T-cell (primary cell): Measurements from ENCODE around the gene PPM1L. TPM values are rescaled to one million over a fixed set of nuclear protein-coding genes. Genes with fewer than 3 reads are reported as not detected.
"Not testable (repeated sequence)": the region's sequence is repeated elsewhere in the genome, so short reads cannot be mapped to it uniquely, and the experiment has no call there.

Experiments used
- ATAC-seq, 4 experiments: fragments of 200-7000 bp in 3 of 4; fragments of 150-1000 bp in 1 of 4; cut with Tn5 transposase; replicated peaks in 1 of 4; 1 replicate in 3 of 4; 2 replicates in 1 of 4; pipeline ENCODE4 v1.10.0; 2021; ENCODE audit warnings: moderate library complexity in 3 of 4, mild to moderate bottlenecking in 2 of 4, moderate number of reproducible peaks in 1 of 4
- CTCF ChIA-PET, 2 donors: fragments of 300-600 bp; sonication (Branson Sonifier 250); formaldehyde crosslinking; loops; one replicate each; lab custom pipeline; 2022; ENCODE audit warnings: antibody characterized with exemption in 2 of 2; lab: Charles Lee
- POLR2A ChIA-PET, 2 donors: fragments of 300-600 bp; sonication (Branson Sonifier 250); formaldehyde crosslinking; loops; one replicate each; lab custom pipeline; 2022; ENCODE audit warnings: antibody characterized with exemption in 2 of 2; lab: Charles Lee
- DNase-seq, 35 experiments: peaks; one replicate each; pipeline versions ENCODE4 v3.0.0 to v3.0.0-alpha.2; 2013 to 2023
- H3K27ac ChIP-seq: one replicate; pipeline ENCODE4 v1.5.1; 2013; ENCODE audit warnings: low read length
- H3K27me3 ChIP-seq, 2 experiments: replicated peaks in 1 of 2; 1 replicate in 1 of 2; 2 replicates in 1 of 2; pipeline versions ENCODE4 v1.6.1 to v1.7.0; 2013; ENCODE audit warnings: low read length in 1 of 2, mixed read lengths in 1 of 2; ENCODE audit not compliant: control insufficient read depth in 2 of 2, insufficient read depth in 2 of 2; ENCODE audit errors: extremely low read depth in 1 of 2
- H3K36me3 ChIP-seq, 2 donors: 1 replicate in 1 of 2; 2 replicates in 1 of 2; pipeline versions ENCODE4 v1.6.1 to v1.7.0; 2013; ENCODE audit warnings: low read length in 1 of 2; ENCODE audit not compliant: control insufficient read depth in 2 of 2, insufficient read depth in 1 of 2; ENCODE audit errors: extremely low read depth in 1 of 2
- H3K4me1 ChIP-seq, 2 experiments: 1 replicate in 1 of 2; 2 replicates in 1 of 2; pipeline versions ENCODE4 v1.6.1 to v1.7.0; 2013; ENCODE audit warnings: low read length in 2 of 2, mixed read lengths in 1 of 2; ENCODE audit not compliant: insufficient read depth in 2 of 2, control insufficient read depth in 1 of 2; ENCODE audit errors: extremely low read depth in 1 of 2
- H3K4me3 ChIP-seq, 2 donors: 1 replicate in 1 of 2; 2 replicates in 1 of 2; pipeline versions ENCODE4 v1.5.1 to v1.7.0; 2013; ENCODE audit warnings: mild to moderate bottlenecking in 2 of 2, low read length in 1 of 2, moderate library complexity in 1 of 2; ENCODE audit not compliant: control insufficient read depth in 1 of 2; ENCODE audit errors: extremely low read depth in 1 of 2
- H3K9me3 ChIP-seq: 2 replicates; pipeline ENCODE4 v1.7.0; 2013
- H3K27ac Mint-ChIP-seq, 2 donors: one replicate each; pipeline ENCODE4 v1.8.0; 2020 to 2021; ENCODE audit warnings: mild to moderate bottlenecking in 2 of 2, mixed read lengths in 2 of 2
- H3K27me3 Mint-ChIP-seq, 2 donors: one replicate each; pipeline ENCODE4 v1.8.0; 2021 to 2022; ENCODE audit warnings: mixed read lengths in 2 of 2
- H3K36me3 Mint-ChIP-seq: one replicate; pipeline ENCODE4 v1.8.0; 2021; ENCODE audit warnings: mixed read lengths
- H3K4me1 Mint-ChIP-seq, 3 donors: one replicate each; pipeline ENCODE4 v1.8.0; 2020 to 2022; ENCODE audit warnings: mixed read lengths in 3 of 3, mild to moderate bottlenecking in 1 of 3
- H3K4me3 Mint-ChIP-seq, 3 donors: one replicate each; pipeline ENCODE4 v1.8.0; 2020 to 2022; ENCODE audit warnings: mild to moderate bottlenecking in 3 of 3, mixed read lengths in 3 of 3, moderate library complexity in 3 of 3
- H3K9me3 Mint-ChIP-seq, 3 donors: one replicate each; pipeline ENCODE4 v1.8.0; 2020 to 2022; ENCODE audit warnings: mixed read lengths in 3 of 3
- WGBS: methylation state at CpG from one replicate; pipeline ENCODE4 v1.1.5; 2013; ENCODE audit warnings: missing lambda C conversion rate; ENCODE audit not compliant: insufficient coverage; 5-methylcytosine and 5-hydroxymethylcytosine counted together
- total RNA-seq, 35 experiments: library from RNA in 6 of 35; stranded (reverse) in 6 of 35; fragments of 120-200 nt in 1 of 35; gene quantifications; one replicate each; pipeline versions ENCODE4 v1.2.1 to v1.2.4 and lab custom pipeline; 2013 to 2026

Gene PPM1L
- total RNA-seq, 5 donors from 2014 or later (not counting 1 experiment from before 2014, with no cell fraction given): 4.8 to 6.4 (median 5.7) TPM

DNA sequence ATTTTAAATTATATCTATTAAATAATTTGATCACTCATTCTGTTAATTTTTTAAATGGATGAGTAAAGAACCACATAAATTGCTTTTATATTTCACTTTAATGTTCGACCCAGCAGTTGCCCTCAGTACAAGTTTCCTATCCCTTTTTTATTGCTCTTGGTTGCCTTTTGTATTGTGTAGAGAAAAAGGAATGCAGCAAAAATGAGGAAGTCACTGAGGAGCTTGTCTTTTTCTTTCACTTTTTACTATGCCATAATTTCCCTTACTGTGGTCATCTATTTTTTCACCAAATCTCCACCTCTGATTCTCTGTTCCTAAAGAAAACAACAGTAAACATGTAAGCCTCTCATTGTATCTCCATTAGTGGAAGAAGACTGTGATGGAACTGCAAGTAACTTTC lies 226.5 kb downstream of the PPM1L start:
- CTCF ChIA-PET: interaction anchor here in 1 of 2 donors (1.4 kb wide), 1 partner anchor 9 kb away, joined by 3 read pairs; no protein-coding TSS in a partner anchor
- no peak overlapping the region for H3K4me3 ChIP-seq
- POLR2A ChIA-PET: no interaction called here
- WGBS: no CpG with 5 or more reads among the region's 1 CpG
- DNase-seq (no peak), ATAC-seq (no peak)
- H3K4me1 ChIP-seq: peaks cover 5 to 6% of the 10 kb centered on the region in 2 experiments
- H3K4me3 Mint-ChIP-seq: no peak overlapping the region
- H3K9me3 Mint-ChIP-seq: peaks cover 2 to 24% (median 4%) of the 10 kb centered on the region in 3 donors
- H3K27ac ChIP-seq: no peak overlapping the region
- peaks cover 8 to 15% (median 12%) of the 10 kb centered on the region in 3 donors for H3K4me1 Mint-ChIP-seq
- no peak overlapping the region for H3K27ac Mint-ChIP-seq
- H3K27me3 ChIP-seq: no peaks in the 10 kb centered on the region
- H3K36me3 Mint-ChIP-seq: peaks cover 3% of the 10 kb centered on the region
- no peaks in the 10 kb centered on the region for H3K9me3 ChIP-seq
- H3K36me3 ChIP-seq: no peaks in the 10 kb centered on the region
- no peaks in the 10 kb centered on the region for H3K27me3 Mint-ChIP-seq

DNA sequence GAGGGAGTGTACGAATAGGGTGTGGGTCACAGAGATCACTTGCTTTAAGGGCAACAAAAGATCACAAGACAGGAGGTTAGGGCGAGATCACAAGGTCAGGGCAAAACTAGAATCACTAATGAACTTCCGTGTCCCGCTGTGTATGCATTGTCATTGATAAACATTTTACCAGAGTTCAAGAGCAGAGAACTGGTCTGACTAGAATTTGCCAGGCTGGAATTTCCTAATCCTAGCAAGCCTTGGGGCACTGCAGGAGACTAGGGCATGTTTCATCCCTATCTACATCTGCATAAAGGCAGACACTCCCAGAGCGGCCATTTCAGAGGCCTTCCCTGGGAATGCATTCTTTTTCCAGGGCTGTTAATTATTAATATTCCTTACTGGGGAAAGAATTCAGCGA lies 227.9 kb downstream of the PPM1L start:
- H3K9me3 ChIP-seq, DNase-seq, H3K36me3 Mint-ChIP-seq, H3K27me3 ChIP-seq, H3K27ac ChIP-seq, H3K4me3 ChIP-seq, H3K27ac Mint-ChIP-seq, POLR2A ChIA-PET, CTCF ChIA-PET, H3K27me3 Mint-ChIP-seq, ATAC-seq, H3K4me1 ChIP-seq, H3K36me3 ChIP-seq, H3K4me3 Mint-ChIP-seq: not testable (repeated sequence)
- Mint-ChIP-seq H3K4me1 (peaks cover 8 to 15% (median 12%) of the 10 kb centered on the region in 3 donors), H3K9me3 (peaks cover 0 to 24% (median 4%) of the 10 kb centered on the region in 3 donors)
- 81% methylated on average over 3 of the region's 6 CpGs for WGBS

DNA sequence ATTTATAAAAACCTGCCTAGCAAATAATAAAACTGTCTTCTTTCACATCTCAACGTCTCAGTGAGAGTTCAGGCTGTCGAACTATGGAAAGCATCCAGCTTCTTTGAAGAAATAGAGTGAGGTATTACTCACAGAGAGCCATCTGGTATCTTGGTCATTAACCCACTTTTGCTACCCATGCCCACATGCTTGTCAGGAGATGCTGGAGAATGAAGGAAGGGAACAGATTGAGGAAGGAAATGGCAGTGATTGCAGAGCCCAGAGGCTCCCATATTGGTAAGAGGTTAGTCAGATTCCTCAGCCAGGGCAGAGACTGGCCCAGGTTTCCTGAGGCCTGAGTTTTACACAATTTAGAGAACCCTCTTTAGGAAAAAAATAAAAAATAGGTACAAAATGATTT lies 230.0 kb downstream of the PPM1L start:
- CTCF ChIA-PET: interaction anchor here in 1 of 2 donors (0.6 kb wide), 1 partner anchor 300 kb away, joined by 3 read pairs; no protein-coding TSS in a partner anchor
- POLR2A ChIA-PET: no interaction called here

DNA sequence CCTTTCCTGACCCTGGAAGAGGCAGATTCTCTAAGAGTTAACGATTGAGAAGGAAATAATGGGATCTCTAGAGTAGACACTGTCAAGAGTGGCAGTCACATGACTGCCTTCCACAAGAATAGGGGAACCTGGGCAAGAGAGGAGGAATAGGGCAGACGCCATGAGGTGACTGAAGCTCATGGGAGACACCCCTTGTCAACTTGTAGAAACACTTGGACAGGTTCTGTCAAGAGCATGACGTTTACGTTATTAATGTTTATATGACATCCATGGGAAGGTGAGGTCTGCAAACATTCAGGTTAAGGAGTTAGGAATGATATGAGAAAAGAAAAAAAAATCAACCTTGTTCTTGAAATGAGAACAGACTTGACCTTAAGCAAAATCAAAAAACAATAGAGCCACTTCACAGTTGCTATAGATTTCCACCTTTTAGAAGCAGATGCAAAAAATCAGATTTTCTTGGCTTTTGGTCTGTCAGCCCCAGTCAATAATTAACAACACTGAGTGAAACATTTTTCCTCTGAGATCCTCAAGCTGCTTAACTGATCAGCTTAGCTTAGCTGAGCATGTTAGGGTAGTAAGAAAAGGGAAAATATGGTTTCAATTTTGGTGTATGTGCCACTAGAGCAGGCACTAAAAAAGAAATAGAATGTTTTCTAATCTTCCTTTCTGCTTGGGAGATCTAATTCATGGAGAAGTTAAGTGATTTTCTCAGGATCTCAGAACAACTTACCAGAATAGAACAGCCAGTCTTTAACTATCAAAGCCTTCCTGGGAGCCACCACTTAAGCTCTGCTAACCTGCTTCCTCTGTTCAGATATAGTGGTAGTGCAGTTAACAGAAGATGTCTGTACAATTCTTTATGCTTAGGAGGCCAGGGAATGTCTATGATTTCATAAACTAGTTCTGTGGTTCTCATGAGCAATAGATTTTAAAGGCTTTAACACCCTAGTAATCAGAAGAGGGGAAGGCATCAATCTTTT lies 232.2 kb downstream of the PPM1L start:
- ChIA-PET CTCF (no interaction called here), POLR2A (no interaction called here)
- 82% methylated on average over 2 of the region's 4 CpGs for WGBS
- Histone ChIP-seq H3K9me3 (no peaks in the 10 kb centered on the region), H3K27ac (no peak overlapping the region), H3K27me3 (no peaks in the 10 kb centered on the region), H3K36me3 (no peaks in the 10 kb centered on the region), H3K4me3 (no peak overlapping the region), H3K4me1 (no peaks in the 10 kb centered on the region)
- ATAC-seq (no peak), DNase-seq (no peak)
- no peaks in the 10 kb centered on the region for H3K27me3 Mint-ChIP-seq
- no peak overlapping the region for H3K27ac Mint-ChIP-seq
- no peaks in the 10 kb centered on the region for H3K4me1 Mint-ChIP-seq
- no peak overlapping the region for H3K4me3 Mint-ChIP-seq
- peaks cover 0 to 7% (median 4%) of the 10 kb centered on the region in 3 donors for H3K9me3 Mint-ChIP-seq
- H3K36me3 Mint-ChIP-seq: no peaks in the 10 kb centered on the region

More for the DNA sequence above, 230.0 kb downstream of the PPM1L start:
- peaks cover 1 to 5% (median 2%) of the 10 kb centered on the region in 3 donors for H3K4me1 Mint-ChIP-seq
- no peaks in the 10 kb centered on the region for H3K27me3 ChIP-seq
- no CpG with 5 or more reads among the region's 2 CpGs for WGBS
- no peaks in the 10 kb centered on the region for H3K27me3 Mint-ChIP-seq
- no peak overlapping the region for H3K27ac ChIP-seq
- DNase-seq: no peak
- no peak overlapping the region for H3K4me3 ChIP-seq
- peaks cover 0 to 22% (median 4%) of the 10 kb centered on the region in 3 donors for H3K9me3 Mint-ChIP-seq
- ATAC-seq: no peak
- H3K9me3 ChIP-seq: no peaks in the 10 kb centered on the region
- no peaks in the 10 kb centered on the region for H3K36me3 ChIP-seq
- no peak overlapping the region for H3K4me3 Mint-ChIP-seq
- H3K27ac Mint-ChIP-seq: no peak overlapping the region
- no peaks in the 10 kb centered on the region for H3K4me1 ChIP-seq
- peaks cover 3% of the 10 kb centered on the region for H3K36me3 Mint-ChIP-seq

DNA sequence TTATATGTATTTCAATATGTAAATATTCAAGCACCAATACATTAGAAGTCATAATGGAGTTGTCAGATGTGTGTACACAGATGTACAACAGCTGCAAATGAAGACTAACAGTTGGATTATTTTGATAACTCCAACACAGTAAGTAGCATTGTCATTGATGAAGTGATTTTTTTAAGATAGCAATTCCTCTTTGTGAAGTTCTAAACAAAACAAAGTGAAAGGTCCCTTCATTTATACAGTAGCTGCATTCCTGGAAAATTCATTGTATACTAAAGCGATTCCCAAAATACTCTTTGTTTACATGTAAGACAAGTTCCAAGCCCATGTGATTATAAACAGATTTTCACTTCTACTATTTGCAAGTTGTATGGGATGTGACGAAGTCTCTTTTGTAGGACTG lies 234.4 kb downstream of the PPM1L start:
- Histone ChIP-seq H3K9me3 (no peaks in the 10 kb centered on the region), H3K27ac (no peak overlapping the region), H3K27me3 (no peaks in the 10 kb centered on the region), H3K4me1 (no peaks in the 10 kb centered on the region), H3K36me3 (no peaks in the 10 kb centered on the region), H3K4me3 (no peak overlapping the region)
- POLR2A ChIA-PET: interaction anchor here in 1 of 2 donors (0.6 kb wide), 1 partner anchor 257 kb away, joined by 5 read pairs; no protein-coding TSS in a partner anchor
- no peak overlapping the region for H3K27ac Mint-ChIP-seq
- no peak for ATAC-seq
- H3K27me3 Mint-ChIP-seq: no peaks in the 10 kb centered on the region
- CTCF ChIA-PET: no interaction called here
- H3K4me3 Mint-ChIP-seq: no peak overlapping the region
- WGBS: no CpG with 5 or more reads among the region's 2 CpGs
- H3K36me3 Mint-ChIP-seq: no peaks in the 10 kb centered on the region
- DNase-seq: no peak
- no peaks in the 10 kb centered on the region for H3K4me1 Mint-ChIP-seq
- no peaks in the 10 kb centered on the region for H3K9me3 Mint-ChIP-seq

DNA sequence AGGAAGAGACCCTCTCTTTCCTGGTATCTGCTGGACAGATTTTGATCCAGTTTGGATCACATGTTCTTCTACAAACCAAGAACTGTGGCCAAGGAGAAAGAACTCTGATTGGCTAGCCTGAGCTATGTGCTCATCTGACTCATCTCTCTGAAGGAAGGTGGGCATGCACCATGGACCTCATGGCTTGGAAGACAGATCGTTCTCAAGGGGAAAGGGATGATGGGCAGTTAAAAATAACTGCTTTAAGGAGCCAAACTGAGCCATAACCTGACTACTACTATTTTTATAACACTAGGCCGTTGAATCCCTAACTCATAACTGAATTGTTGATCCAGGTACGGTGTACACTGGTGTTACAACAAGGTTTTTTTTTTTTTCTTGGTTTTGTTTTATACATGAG lies 236.7 kb downstream of the PPM1L start:
- H3K9me3 Mint-ChIP-seq: no peaks in the 10 kb centered on the region
- H3K27me3 Mint-ChIP-seq: no peaks in the 10 kb centered on the region
- no peak overlapping the region for H3K27ac ChIP-seq
- POLR2A ChIA-PET: no interaction called here
- no peak overlapping the region for H3K4me3 ChIP-seq
- no peaks in the 10 kb centered on the region for H3K4me1 ChIP-seq
- no peak overlapping the region for H3K27ac Mint-ChIP-seq
- no peak overlapping the region for H3K4me3 Mint-ChIP-seq
- H3K27me3 ChIP-seq: no peaks in the 10 kb centered on the region
- H3K9me3 ChIP-seq: no peaks in the 10 kb centered on the region
- WGBS: no CpG with 5 or more reads among the region's 3 CpGs
- H3K4me1 Mint-ChIP-seq: no peaks in the 10 kb centered on the region
- DNase-seq: no peak
- ATAC-seq: no peak
- no peaks in the 10 kb centered on the region for H3K36me3 Mint-ChIP-seq
- H3K36me3 ChIP-seq: no peaks in the 10 kb centered on the region
- CTCF ChIA-PET: no interaction called here
